Dermis microvascular lymphatic vessel endothelial cell (primary cell): ENCODE data around the gene SRGAP3. TPM values are rescaled to one million over a fixed set of nuclear protein-coding genes. Genes with fewer than 3 reads are reported as not detected.

Source experiments
- DNase-seq, 2 donors: peaks; one replicate each; pipeline versions ENCODE4 v3.0.0 to v3.0.0-alpha.2; 2010; ENCODE audit warnings: low read depth in 2 of 2
- total RNA-seq: library from RNA; depleted of rRNA; stranded (reverse); fragments of >200 nt; gene quantifications from 2 replicates; pipeline ENCODE4 v1.2.1, GENCODE V29; 2014

Gene SRGAP3
- total RNA-seq, 1 donor from 2014 or later = 1.0 TPM

- no peak for DNase-seq
Measured at GRCh38 chr3:9146367-9147071, 102.9 kb downstream of the SRGAP3 start.

DNA sequence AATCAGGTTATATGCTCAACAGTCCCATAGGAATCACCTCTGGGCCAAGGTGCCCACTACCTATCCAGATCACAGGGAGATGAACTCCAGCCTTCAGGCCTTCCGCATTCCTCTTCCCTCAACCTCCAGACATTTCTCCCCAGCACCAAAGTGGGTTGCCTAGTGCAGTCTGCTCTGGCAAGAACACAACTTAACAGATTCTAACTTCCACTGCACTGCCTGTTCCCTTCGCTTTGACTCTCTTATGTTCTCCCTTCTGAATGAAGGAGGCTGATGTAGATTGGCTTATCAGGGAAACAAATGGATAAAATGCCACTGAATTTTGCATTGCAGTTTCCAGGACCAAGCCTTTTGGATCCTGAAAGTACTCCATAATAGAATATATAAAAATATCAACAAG is 106.3 kb downstream of the SRGAP3 start:
- DNase-seq = no peak

- peak in 1 of 2 donors; percentile 48 for DNase-seq
Measured at GRCh38 chr3:9142362-9142761, 107.1 kb downstream of the SRGAP3 start.

- DNase-seq = no peak
Measured at GRCh38 chr3:9141928-9142289, 107.5 kb downstream of the SRGAP3 start.

GRCh38 chr3:9139366-9139765 is 110.1 kb downstream of the SRGAP3 start:
- DNase-seq = no peak

DNA sequence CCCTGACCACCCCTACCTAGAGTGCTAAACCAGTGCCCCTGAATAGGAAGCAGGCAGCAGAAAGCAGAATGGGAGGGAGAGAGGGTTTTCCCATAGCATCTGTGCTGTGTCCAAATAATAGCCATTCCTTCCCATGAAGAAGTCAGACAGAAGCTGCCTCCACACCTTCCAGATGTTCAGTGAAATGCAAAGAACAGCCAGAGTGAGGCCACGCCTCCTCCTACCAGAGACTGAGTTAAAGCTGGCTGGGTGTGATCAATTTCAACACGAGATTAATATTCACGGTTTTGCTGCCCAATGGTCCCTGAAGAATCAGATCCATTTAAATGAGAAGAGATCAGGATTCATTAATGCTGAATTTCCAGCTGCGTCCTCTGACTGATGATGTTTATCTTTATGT is 111.8 kb downstream of the SRGAP3 start:
- DNase-seq = no peak

DNA sequence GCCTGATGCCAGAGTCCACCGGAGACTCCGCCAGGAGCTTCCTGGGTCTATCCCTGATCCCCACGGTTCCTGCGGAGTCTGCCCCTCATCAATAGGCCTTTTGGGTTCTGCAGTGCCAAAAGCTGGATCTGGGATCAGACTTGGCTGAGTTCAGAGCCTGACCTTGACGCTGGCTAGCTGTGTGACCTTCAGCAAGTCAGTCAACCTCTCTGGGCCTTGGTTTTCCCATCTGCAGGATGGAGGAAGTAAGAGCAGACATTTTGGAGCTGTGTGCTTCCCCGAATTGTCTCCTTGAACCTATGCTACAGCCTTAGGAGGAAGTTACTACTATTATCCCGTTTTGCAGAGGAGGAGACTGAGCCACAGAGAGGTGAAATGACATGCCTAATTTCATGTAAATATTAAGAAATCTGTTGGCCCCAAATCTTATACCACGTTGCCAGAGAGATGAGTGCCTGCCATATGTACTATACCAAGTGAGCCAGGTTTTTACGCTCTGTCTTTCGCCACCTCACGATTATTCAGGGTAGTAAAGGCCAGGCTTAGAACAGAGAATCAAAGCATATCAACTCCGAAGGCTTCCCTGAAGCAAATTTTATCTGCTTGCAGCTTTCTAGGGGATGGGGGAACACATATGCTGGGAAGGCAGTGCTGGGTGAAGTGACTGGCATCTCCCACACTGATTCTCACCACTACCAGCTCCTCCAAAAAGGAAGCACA is 112.5 kb downstream of the SRGAP3 start:
- DNase-seq = no peak

- DNase-seq = no peak
Measured at GRCh38 chr3:9135930-9136525, 113.4 kb downstream of the SRGAP3 start.

GRCh38 chr3:9135526-9135925 is 113.9 kb downstream of the SRGAP3 start:
- no peak for DNase-seq

DNA sequence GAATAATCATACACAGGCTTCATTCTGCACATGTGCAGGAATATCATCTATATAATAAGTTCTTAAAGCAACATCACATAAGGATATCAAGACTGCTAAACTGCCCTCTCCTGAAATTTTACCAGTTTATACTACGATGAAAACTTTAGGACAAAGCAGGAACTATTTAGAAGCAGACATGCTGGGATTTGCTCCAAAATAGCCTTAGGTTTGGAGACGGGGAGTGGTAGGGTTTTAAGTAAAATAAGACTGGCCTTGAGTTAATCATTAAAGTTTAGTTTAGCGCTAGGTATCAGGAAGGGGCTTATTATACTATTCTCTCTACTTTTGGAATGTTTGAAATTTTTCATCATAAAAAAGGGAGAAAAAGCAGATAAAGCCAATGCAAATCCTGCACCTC is 115.8 kb downstream of the SRGAP3 start:
- no peak for DNase-seq

GRCh38 chr3:9130345-9131305 is 118.8 kb downstream of the SRGAP3 start:
- no peak for DNase-seq

GRCh38 chr3:9129365-9129764 is 120.1 kb downstream of the SRGAP3 start:
- no peak for DNase-seq

DNA sequence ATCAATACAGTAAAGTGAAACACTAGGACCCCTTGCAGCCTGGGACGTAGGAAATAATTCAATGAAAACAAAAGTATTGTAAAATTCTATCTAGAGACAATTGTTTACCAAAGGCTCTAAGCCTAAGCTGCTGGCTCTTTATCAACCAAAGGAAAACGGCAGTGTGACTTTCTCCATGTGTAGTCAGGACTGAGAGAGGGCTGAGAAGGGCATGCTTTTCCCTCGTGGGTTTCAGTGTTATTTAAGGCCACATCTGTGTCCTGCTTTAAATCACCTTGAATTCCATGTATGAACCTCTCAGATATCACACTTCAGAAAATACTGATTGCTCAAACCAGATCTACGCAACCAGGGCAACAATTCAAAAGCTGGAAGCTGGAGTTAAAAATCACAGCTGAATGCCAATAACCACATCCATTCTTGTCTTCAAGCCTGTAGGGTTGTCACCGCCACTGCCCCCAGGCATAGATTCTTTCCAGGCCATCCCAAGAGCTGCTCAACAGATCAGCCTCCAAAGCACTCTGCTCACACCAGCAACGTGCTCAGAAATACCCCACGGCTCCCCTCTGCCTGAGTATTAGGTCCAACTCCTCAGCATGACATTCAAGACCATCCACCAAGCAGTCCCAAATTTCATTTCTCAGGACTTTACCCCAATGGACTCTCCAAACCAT is 124.0 kb downstream of the SRGAP3 start:
- no peak for DNase-seq

GRCh38 chr3:9124730-9125129 is 124.7 kb downstream of the SRGAP3 start:
- DNase-seq = no peak

DNA sequence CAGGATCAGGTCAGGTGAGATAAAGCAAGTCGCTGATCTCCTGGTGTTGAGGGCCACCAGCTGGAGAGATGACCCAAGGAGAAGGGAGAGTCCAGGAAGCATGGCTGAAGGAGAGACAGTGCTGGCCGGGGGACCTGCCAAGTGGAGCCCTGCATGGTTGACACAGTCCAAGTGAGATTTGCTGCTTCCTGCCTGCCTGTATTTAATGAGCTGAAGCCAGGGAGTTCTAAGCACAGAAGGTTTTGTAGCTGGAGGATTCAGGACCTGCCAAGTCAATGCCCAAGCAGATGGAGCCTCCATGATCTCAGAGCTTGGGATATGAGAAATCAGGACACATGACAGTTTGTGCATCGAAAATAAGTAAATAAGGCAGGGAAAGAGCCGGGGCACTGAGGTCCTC is 125.6 kb downstream of the SRGAP3 start:
- DNase-seq = no peak

- no peak for DNase-seq
Measured at GRCh38 chr3:9122732-9123364, 126.6 kb downstream of the SRGAP3 start.

GRCh38 chr3:9121366-9122001 is 128.0 kb downstream of the SRGAP3 start:
- DNase-seq = no peak

- DNase-seq = no peak
Measured at GRCh38 chr3:9119331-9119730, 130.1 kb downstream of the SRGAP3 start.

DNA sequence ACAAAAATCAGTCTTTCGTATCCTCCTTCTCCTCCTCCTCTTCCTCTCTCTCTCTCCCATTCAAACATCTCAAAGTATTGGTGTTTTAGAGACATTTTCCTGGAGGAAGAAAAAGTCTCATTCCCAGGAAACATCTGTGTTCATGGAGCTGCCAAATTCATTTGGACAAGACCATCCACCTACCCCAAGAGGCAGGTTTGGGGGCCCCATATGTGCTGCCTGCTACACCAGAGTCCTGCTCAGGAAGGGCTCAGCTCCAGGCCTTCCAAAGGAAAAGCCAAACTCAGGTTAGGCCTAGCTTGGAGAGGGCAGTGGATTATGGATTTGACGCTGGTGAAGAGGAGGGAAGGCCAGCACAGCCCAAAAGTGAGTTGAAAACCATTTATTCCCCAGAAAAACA is 131.2 kb downstream of the SRGAP3 start:
- DNase-seq = no peak

- DNase-seq = no peak
Measured at GRCh38 chr3:9117220-9117619, 132.2 kb downstream of the SRGAP3 start.
